ENCODE data around the gene SPRED2. TPM values are rescaled to one million over a fixed set of nuclear protein-coding genes. Genes with fewer than 3 reads are reported as not detected.

Gene SPRED2
- total and polyA plus RNA-seq, 2 of the 8 experiments (the other 6 are each of a cell fraction or from before 2014, with no cell fraction given): 15.3 to 22.5 TPM

DNA sequence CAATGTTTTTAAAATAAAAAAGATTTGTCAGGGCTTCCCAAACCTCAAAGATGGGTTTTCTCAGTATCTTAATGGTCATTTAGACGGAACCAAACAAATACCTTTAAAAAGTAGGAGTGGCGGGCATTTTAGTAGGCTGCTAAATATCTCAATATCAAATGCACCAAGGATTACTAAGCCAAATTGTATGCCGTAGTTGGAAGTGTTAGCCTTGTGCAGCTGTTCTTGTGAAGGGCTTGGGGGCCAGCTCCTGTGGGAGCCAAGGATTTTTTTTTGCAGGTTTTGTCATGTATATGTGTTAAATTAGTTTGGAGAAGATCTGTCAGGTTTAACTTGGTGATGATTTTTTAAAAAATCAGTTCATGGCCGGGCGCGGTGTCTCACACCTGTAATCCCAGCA lies 152.6 kb downstream of the SPRED2 start (continued):
- TF ChIP-seq, protein P1, sequence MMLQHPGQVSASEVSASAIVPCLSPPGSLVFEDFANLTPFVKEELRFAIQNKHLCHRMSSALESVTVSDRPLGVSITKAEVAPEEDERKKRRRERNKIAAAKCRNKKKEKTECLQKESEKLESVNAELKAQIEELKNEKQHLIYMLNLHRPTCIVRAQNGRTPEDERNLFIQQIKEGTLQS (IDR thresholded peaks at IDR 0.05; ENCODE audit: insufficient read depth, low read depth, low read length): no peak
- TF ChIP-seq CEBPB (IDR thresholded peaks at IDR 0.05; ENCODE audit: low read depth, low read length) (no peak), SAP30 (IDR thresholded peaks at IDR 0.05; ENCODE audit: insufficient read depth, insufficient replicate concordance, low read length) (no peak)
- TF ChIP-seq, protein P2, sequence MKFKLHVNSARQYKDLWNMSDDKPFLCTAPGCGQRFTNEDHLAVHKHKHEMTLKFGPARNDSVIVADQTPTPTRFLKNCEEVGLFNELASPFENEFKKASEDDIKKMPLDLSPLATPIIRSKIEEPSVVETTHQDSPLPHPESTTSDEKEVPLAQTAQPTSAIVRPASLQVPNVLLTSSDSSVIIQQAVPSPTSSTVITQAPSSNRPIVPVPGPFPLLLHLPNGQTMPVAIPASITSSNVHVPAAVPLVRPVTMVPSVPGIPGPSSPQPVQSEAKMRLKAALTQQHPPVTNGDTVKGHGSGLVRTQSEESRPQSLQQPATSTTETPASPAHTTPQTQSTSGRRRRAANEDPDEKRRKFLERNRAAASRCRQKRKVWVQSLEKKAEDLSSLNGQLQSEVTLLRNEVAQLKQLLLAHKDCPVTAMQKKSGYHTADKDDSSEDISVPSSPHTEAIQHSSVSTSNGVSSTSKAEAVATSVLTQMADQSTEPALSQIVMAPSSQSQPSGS (IDR thresholded peaks at IDR 0.05; ENCODE audit: low read length): no peak

All from H1 (cell line).